H9 (cell line): ENCODE measurements around the gene CMSS1. TPM values are rescaled to one million over a fixed set of nuclear protein-coding genes. Genes with fewer than 3 reads are reported as not detected.

Experiments used
- DNase-seq: peaks from one replicate; pipeline ENCODE4 v3.0.0-alpha.2; 2017
- H2AFZ ChIP-seq: one replicate; pipeline ENCODE4 v1.6.1; 2013; ENCODE audit warnings: mild to moderate bottlenecking, low read length, control low read depth, moderate library complexity
- H2AK5ac ChIP-seq: 2 replicates; pipeline ENCODE4 v1.6.1; 2013; ENCODE audit warnings: low read length, control low read depth, mixed read lengths; ENCODE audit not compliant: insufficient read length
- H2BK120ac ChIP-seq: one replicate; pipeline ENCODE4 v1.6.1; 2013; ENCODE audit warnings: low read depth, mild to moderate bottlenecking, low read length, control low read depth, inconsistent platforms; ENCODE audit not compliant: poor library complexity, severe bottlenecking
- H2BK12ac ChIP-seq: 2 replicates; pipeline ENCODE4 v1.6.1; 2013; ENCODE audit warnings: low read length, control low read depth, mixed read lengths, low read depth; ENCODE audit not compliant: insufficient read length
- H2BK15ac ChIP-seq: 2 replicates; pipeline ENCODE4 v1.6.1; 2013; ENCODE audit warnings: low read depth, low read length, control low read depth
- H2BK20ac ChIP-seq: one replicate; pipeline ENCODE4 v1.6.1; 2013; ENCODE audit warnings: low read depth, mild to moderate bottlenecking, low read length, control low read depth, inconsistent platforms; ENCODE audit not compliant: poor library complexity, severe bottlenecking
- H2BK5ac ChIP-seq: 2 replicates; pipeline ENCODE4 v1.6.1; 2013; ENCODE audit warnings: low read length, control low read depth, mixed read lengths; ENCODE audit not compliant: insufficient read length
- H3K14ac ChIP-seq: 2 replicates; pipeline ENCODE4 v1.6.1; 2013; ENCODE audit warnings: low read length, control low read depth; ENCODE audit not compliant: insufficient read depth
- H3K18ac ChIP-seq: 2 replicates; pipeline ENCODE4 v1.6.1; 2013; ENCODE audit warnings: low read depth, mild to moderate bottlenecking, mixed read lengths, low read length, control low read depth; ENCODE audit not compliant: insufficient read length
- H3K23ac ChIP-seq: 2 replicates; pipeline ENCODE4 v1.6.1; 2013; ENCODE audit warnings: low read length, control low read depth, mixed read lengths, low read depth; ENCODE audit not compliant: insufficient read length
- H3K23me2 ChIP-seq: 2 replicates; pipeline ENCODE4 v1.6.1; 2013; ENCODE audit warnings: low read depth, mild to moderate bottlenecking, mixed read lengths, low read length, control low read depth; ENCODE audit not compliant: insufficient read length, poor library complexity, severe bottlenecking
- H3K27ac ChIP-seq: 2 replicates; pipeline ENCODE4 v1.5.1; 2013; ENCODE audit warnings: low read length, control low read depth, mixed read lengths, low read depth; ENCODE audit not compliant: insufficient read length
- H3K27me3 ChIP-seq: 2 replicates; pipeline ENCODE4 v1.6.1; 2013; ENCODE audit warnings: low read length, control low read depth, inconsistent platforms; ENCODE audit not compliant: insufficient read depth
- H3K4ac ChIP-seq: 2 replicates; pipeline ENCODE4 v1.6.1; 2013; ENCODE audit warnings: low read depth, mild to moderate bottlenecking, control low read depth, inconsistent platforms, low read length, moderate library complexity
- H3K4me1 ChIP-seq: 2 replicates; pipeline ENCODE4 v1.6.1; 2013; ENCODE audit warnings: low read length, control low read depth, inconsistent platforms; ENCODE audit not compliant: insufficient read depth
- H3K4me2 ChIP-seq: 2 replicates; pipeline ENCODE4 v1.6.1; 2013; ENCODE audit warnings: low read length, control low read depth, mixed read lengths; ENCODE audit not compliant: insufficient read length, insufficient read depth
- H3K56ac ChIP-seq: 2 replicates; pipeline ENCODE4 v1.6.1; 2013; ENCODE audit warnings: low read depth, mild to moderate bottlenecking, mixed read lengths, low read length, control low read depth; ENCODE audit not compliant: insufficient read length
- H3K79me1 ChIP-seq: 2 replicates; pipeline ENCODE4 v1.6.1; 2013; ENCODE audit warnings: low read depth, mild to moderate bottlenecking, moderate library complexity, low read length, control low read depth, inconsistent platforms; ENCODE audit not compliant: insufficient read depth, poor library complexity, severe bottlenecking
- H3K79me2 ChIP-seq: 2 replicates; pipeline ENCODE4 v1.6.1; 2013; ENCODE audit warnings: low read length, control low read depth, inconsistent platforms; ENCODE audit not compliant: insufficient read depth
- H3K9ac ChIP-seq: 2 replicates; pipeline ENCODE4 v1.6.1; 2013; ENCODE audit warnings: low read length, control low read depth, mixed read lengths; ENCODE audit not compliant: insufficient read length; ENCODE audit errors: extremely low read depth
- H3K9me3 ChIP-seq: one replicate; pipeline ENCODE4 v1.6.1; 2013; ENCODE audit warnings: low read depth, low read length, inconsistent platforms; ENCODE audit not compliant: control insufficient read depth
- H3T11ph ChIP-seq: one replicate; pipeline ENCODE4 v1.6.1; 2013; ENCODE audit warnings: mild to moderate bottlenecking, low read length, control low read depth, inconsistent platforms
- H4K20me1 ChIP-seq: one replicate; pipeline ENCODE4 v1.6.1; 2013; ENCODE audit not compliant: control insufficient read depth, insufficient read length, insufficient read depth
- H4K5ac ChIP-seq: 2 replicates; pipeline ENCODE4 v1.6.1; 2013; ENCODE audit warnings: low read depth, mild to moderate bottlenecking, mixed read lengths, low read length, control low read depth; ENCODE audit not compliant: insufficient read length
- H4K8ac ChIP-seq: replicated peaks from 2 replicates; pipeline ENCODE4 v1.6.1; 2013; ENCODE audit warnings: low read length, control low read depth, mixed read lengths, low read depth; ENCODE audit not compliant: insufficient read length
- H4K91ac ChIP-seq: 2 replicates; pipeline ENCODE4 v1.6.1; 2013; ENCODE audit warnings: low read depth, mild to moderate bottlenecking, moderate library complexity, mixed read lengths, low read length, control low read depth; ENCODE audit not compliant: insufficient read length
- H3K27ac Mint-ChIP-seq, 3 experiments: 2 replicates in 2 of 3; 3 replicates in 1 of 3; pipeline ENCODE4 v1.8.0; 2020 to 2021; ENCODE audit warnings: mixed read lengths in 3 of 3, mild to moderate bottlenecking in 1 of 3, moderate library complexity in 1 of 3
- H3K27me3 Mint-ChIP-seq: 2 replicates; pipeline ENCODE4 v1.8.0; 2021; ENCODE audit warnings: low read depth, mild to moderate bottlenecking, moderate library complexity, mixed read lengths
- H3K36me3 Mint-ChIP-seq, 3 experiments: 2 replicates in 2 of 3; 3 replicates in 1 of 3; pipeline ENCODE4 v1.8.0; 2020 to 2021; ENCODE audit warnings: low read depth in 3 of 3, mixed read lengths in 3 of 3; ENCODE audit not compliant: insufficient read depth in 1 of 3
- H3K4me1 Mint-ChIP-seq, 2 experiments: 2 replicates each; pipeline ENCODE4 v1.8.0; 2020; ENCODE audit warnings: mixed read lengths in 2 of 2
- H3K4me3 Mint-ChIP-seq, 2 experiments: 2 replicates in 1 of 2; 3 replicates in 1 of 2; pipeline ENCODE4 v1.8.0; 2020 to 2021; ENCODE audit warnings: mild to moderate bottlenecking in 2 of 2, mixed read lengths in 2 of 2, moderate library complexity in 1 of 2
- H3K9me3 Mint-ChIP-seq, 2 experiments: 2 replicates in 1 of 2; 3 replicates in 1 of 2; pipeline ENCODE4 v1.8.0; 2020; ENCODE audit warnings: mild to moderate bottlenecking in 2 of 2, mixed read lengths in 2 of 2, moderate library complexity in 1 of 2
- WGBS: extraction: QIAGEN DNeasy Blood & Tissue Kit; methylation state at CpG from one replicate; pipeline ENCODE4 v1.1.7; 2013; ENCODE audit warnings: missing lambda C conversion rate, low lambda C conversion rate, mixed read lengths; ENCODE audit not compliant: insufficient read length; ENCODE audit errors: extremely low coverage; 5-methylcytosine and 5-hydroxymethylcytosine counted together
- total RNA-seq: library from RNA; stranded (reverse); gene quantifications from 2 replicates; pipeline ENCODE4 v1.2.1, GENCODE V29; 2021
- TF ChIP-seq, protein P1 (sequence below): fragments of 200-600 bp; sonication (generic); conservative IDR thresholded peaks from 3 replicates; pipeline ENCODE4 v1.8.0; 2021; ENCODE audit warnings: antibody characterized with exemption, mild to moderate bottlenecking

CMSS1 gene
- total RNA-seq, 1 experiment from 2014 or later: 61.8 TPM

DNA sequence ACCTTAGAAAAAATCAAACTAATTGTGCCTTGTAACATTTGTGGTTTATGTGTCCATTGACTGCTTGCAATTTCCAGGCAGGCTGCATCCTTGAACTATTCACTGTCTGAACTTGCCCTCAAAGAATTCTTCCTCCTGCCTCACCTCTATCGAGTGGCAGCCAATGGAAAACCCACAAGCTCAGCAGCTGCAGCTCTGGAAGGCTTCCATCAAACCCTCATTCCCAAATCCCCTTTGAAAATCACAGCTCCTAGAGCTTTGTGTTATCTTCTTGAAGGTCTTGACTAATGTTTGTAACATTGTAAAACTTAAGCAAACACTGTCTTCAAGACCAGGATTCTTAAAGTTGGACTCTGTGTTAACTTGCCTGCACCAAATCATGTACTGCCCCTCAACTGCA lies 215.5 kb downstream of the CMSS1 start:
- no peak overlapping the region for H3K56ac ChIP-seq
- Mint-ChIP-seq H3K36me3 (no peaks in the 10 kb centered on the region), H3K4me3 (no peak overlapping the region), H3K27ac (no peak overlapping the region), H3K4me1 (peaks cover 4 to 5% of the 10 kb centered on the region in 2 experiments; a peak in 3 of 4 replicates), H3K9me3 (no peaks in the 10 kb centered on the region), H3K27me3 (no peaks in the 10 kb centered on the region)
- H3K4me2 ChIP-seq: no peak overlapping the region
- H3K23me2 ChIP-seq: no peaks in the 10 kb centered on the region
- H3K4me1 ChIP-seq: no peaks in the 10 kb centered on the region
- no peak overlapping the region for H2BK5ac ChIP-seq
- no peak overlapping the region for H2AFZ ChIP-seq
- no peak overlapping the region for H3T11ph ChIP-seq
- DNase-seq: no peak
- no peaks in the 10 kb centered on the region for H4K20me1 ChIP-seq
- H4K8ac ChIP-seq: no peak overlapping the region
- no CpG with 5 or more reads among the region's 1 CpG for WGBS
- no peak overlapping the region for H4K91ac ChIP-seq
- no peak overlapping the region for H2BK120ac ChIP-seq
- no peak overlapping the region for H4K5ac ChIP-seq
- no peak overlapping the region for H3K14ac ChIP-seq
- no peaks in the 10 kb centered on the region for H3K79me1 ChIP-seq
- H3K27me3 ChIP-seq: no peaks in the 10 kb centered on the region
- no peak overlapping the region for H2AK5ac ChIP-seq
- TF ChIP-seq, protein P1, sequence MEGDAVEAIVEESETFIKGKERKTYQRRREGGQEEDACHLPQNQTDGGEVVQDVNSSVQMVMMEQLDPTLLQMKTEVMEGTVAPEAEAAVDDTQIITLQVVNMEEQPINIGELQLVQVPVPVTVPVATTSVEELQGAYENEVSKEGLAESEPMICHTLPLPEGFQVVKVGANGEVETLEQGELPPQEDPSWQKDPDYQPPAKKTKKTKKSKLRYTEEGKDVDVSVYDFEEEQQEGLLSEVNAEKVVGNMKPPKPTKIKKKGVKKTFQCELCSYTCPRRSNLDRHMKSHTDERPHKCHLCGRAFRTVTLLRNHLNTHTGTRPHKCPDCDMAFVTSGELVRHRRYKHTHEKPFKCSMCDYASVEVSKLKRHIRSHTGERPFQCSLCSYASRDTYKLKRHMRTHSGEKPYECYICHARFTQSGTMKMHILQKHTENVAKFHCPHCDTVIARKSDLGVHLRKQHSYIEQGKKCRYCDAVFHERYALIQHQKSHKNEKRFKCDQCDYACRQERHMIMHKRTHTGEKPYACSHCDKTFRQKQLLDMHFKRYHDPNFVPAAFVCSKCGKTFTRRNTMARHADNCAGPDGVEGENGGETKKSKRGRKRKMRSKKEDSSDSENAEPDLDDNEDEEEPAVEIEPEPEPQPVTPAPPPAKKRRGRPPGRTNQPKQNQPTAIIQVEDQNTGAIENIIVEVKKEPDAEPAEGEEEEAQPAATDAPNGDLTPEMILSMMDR: no peak
- no peak overlapping the region for H2BK15ac ChIP-seq
- H2BK20ac ChIP-seq: no peak overlapping the region
- no peaks in the 10 kb centered on the region for H3K79me2 ChIP-seq
- H3K4ac ChIP-seq: no peak overlapping the region
- no peak overlapping the region for H3K27ac ChIP-seq
- H2BK12ac ChIP-seq: no peak overlapping the region
- no peak overlapping the region for H3K9ac ChIP-seq
- H3K9me3 ChIP-seq: no peaks in the 10 kb centered on the region
- no peak overlapping the region for H3K18ac ChIP-seq
- H3K23ac ChIP-seq: no peak overlapping the region
